ENCODE measurements around the gene LCLAT1.

LCLAT1 gene

DNA sequence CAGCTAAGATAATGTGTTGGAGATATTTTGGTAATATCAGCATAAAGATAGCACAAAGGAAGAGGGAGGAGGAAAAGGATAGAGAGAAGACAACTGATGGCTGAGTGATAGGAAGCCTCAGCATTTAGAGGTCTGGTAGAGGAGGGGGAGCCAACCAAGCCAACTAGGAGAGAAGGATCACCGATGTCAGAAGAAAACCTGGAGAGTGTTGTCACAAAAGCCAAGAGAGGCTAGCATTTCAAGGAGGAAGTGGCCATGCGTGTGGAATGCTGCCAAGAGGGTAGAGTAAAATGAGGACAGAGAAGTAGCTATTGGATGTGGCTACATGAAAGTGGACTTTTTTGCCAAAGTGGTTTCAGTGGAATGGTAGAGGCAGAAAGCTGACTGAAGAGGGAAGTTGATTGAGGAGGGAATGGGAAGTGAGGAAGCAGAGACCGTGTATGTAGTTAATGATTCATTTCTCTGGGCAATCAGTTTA lies 34.3 kb downstream of the LCLAT1 start:
- DNase-seq (ENCODE audit: low spot score): no peak
- TF ChIP-seq, protein P1, sequence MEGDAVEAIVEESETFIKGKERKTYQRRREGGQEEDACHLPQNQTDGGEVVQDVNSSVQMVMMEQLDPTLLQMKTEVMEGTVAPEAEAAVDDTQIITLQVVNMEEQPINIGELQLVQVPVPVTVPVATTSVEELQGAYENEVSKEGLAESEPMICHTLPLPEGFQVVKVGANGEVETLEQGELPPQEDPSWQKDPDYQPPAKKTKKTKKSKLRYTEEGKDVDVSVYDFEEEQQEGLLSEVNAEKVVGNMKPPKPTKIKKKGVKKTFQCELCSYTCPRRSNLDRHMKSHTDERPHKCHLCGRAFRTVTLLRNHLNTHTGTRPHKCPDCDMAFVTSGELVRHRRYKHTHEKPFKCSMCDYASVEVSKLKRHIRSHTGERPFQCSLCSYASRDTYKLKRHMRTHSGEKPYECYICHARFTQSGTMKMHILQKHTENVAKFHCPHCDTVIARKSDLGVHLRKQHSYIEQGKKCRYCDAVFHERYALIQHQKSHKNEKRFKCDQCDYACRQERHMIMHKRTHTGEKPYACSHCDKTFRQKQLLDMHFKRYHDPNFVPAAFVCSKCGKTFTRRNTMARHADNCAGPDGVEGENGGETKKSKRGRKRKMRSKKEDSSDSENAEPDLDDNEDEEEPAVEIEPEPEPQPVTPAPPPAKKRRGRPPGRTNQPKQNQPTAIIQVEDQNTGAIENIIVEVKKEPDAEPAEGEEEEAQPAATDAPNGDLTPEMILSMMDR (IDR thresholded peaks at IDR 0.05; ENCODE audit: extremely low read depth, insufficient read depth, missing control alignments): no peak
- in situ Hi-C loops (cut with MboI; ENCODE audit: low pct_unique_long_range_greater_than_20kb, low sequenced_read_pairs, unreplicated experiment): no loop called here

DNA sequence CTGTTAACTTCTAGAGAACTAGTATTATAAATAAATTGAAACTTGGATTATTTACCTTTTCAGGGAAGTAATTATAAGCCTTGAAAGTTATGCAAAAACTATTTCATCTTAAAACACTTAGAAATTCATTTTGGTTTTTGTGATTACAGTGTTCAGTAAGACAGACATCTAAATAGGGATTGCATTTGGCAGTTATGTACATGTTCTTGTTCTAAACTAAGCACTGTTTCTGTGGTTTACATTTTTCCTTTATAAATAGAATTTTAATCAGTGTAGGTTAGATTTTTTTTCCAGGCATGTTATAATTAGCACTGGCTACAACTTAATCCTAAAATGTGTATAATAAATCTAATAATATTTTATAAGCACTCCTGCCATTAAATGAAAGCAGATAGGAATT lies 35.0 kb downstream of the LCLAT1 start:
- DNase-seq (ENCODE audit: low spot score): no peak
- in situ Hi-C loops (cut with MboI; ENCODE audit: low pct_unique_long_range_greater_than_20kb, low sequenced_read_pairs, unreplicated experiment): no loop called here
- TF ChIP-seq, protein P1 (IDR thresholded peaks at IDR 0.05; ENCODE audit: extremely low read depth, insufficient read depth, missing control alignments): no peak

DNA sequence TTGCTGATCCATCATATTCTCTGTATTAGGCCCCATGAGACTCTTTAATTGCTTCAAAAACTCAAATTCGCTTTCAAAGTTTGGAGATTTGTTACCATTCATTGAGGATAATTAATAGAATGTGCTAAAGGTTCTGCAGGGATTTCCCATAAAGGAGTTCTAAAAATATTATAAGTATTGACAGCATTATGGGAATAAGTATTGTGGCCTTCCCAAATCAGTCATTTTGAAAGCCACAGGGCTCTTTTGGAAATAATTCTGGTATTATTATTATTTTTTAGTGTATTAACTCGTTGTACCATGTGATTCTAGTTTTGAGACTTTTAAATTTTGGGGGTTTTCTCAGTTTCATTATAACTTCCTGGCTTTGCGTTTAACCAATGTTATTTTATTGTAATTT lies 37.1 kb downstream of the LCLAT1 start:
- in situ Hi-C loops (cut with MboI; ENCODE audit: low pct_unique_long_range_greater_than_20kb, low sequenced_read_pairs, unreplicated experiment): no loop called here
- TF ChIP-seq, protein P1 (IDR thresholded peaks at IDR 0.05; ENCODE audit: extremely low read depth, insufficient read depth, missing control alignments): no peak
- DNase-seq (ENCODE audit: low spot score): no peak

DNA sequence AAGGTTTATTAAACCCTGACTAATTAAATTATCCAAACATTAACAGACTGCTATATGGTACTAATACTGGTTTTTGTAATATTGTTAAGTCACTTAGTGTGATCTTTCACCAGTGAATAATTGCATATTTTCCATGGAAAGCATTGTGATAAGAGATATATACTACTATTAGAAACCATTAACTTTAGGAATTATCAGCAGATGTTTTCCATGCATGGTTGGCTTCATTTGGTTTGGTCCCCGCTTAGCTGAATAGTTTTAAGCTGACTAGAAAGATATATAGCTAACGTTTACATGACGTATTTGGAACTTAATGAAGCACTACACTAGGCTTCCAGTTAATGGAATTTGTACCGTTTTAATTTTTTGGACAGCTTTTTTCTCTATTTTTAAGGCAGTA lies 37.9 kb downstream of the LCLAT1 start:
- in situ Hi-C loops (cut with MboI; ENCODE audit: low pct_unique_long_range_greater_than_20kb, low sequenced_read_pairs, unreplicated experiment): no loop called here
- DNase-seq (ENCODE audit: low spot score): no peak
- TF ChIP-seq, protein P1 (IDR thresholded peaks at IDR 0.05; ENCODE audit: extremely low read depth, insufficient read depth, missing control alignments): no peak

DNA sequence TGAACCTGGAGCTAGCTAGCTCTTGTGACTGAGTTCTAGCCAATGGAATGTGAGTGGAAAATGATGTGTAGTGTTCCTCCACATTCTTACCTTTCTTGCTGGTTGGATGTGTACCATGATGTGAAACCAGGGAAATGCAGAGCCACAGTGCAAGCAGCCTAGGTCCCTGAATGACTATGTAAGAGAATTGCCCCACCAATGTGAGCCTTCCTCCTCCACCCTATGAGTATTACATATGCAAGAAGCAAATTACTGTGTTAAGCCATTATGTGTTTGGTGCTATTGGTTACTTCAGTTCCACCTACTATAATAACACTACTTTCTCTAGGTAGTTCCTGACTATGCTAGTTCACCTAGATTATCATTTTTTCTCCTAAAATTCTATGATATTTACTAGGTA lies 39.6 kb downstream of the LCLAT1 start:
- no peak for DNase-seq (ENCODE audit: low spot score)
- TF ChIP-seq, protein P1 (IDR thresholded peaks at IDR 0.05; ENCODE audit: extremely low read depth, insufficient read depth, missing control alignments): no peak
- in situ Hi-C loops (cut with MboI; ENCODE audit: low pct_unique_long_range_greater_than_20kb, low sequenced_read_pairs, unreplicated experiment): no loop called here

DNA sequence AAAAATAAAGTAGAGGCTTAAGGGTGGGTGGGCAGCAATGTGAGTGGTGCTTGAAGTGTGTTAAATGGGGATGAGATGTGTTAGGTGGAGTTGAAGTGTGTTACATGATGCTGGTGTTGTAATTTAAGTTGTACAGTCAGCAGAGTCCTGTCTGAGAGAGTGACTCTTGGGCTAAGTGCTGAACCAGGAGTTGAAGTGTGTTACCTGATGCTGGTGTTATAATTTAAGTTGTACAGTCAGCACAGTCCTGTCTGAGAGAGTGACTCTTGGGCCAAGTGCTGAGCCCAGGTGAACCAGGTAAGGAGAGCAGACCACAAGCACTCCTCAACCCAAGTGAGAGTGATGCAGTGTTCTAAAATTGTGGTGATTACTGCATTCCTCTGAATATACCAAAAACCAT lies 40.6 kb downstream of the LCLAT1 start:
- TF ChIP-seq, protein P1 (IDR thresholded peaks at IDR 0.05; ENCODE audit: extremely low read depth, insufficient read depth, missing control alignments): no peak
- in situ Hi-C loops (cut with MboI; ENCODE audit: low pct_unique_long_range_greater_than_20kb, low sequenced_read_pairs, unreplicated experiment): no loop called here
- no peak for DNase-seq (ENCODE audit: low spot score)

Data from GM13977 (cell line).